ENCODE data around the gene SPATA31C2.
A peak's percentile ranks its signal among the peaks of the same experiment; 100 is the strongest.

Gene SPATA31C2

GRCh38 chr9:88092797-88093331 is 45.4 kb downstream of the SPATA31C2 start:
- Histone ChIP-seq H3K4me3 (IDR thresholded peaks at IDR 0.05; ENCODE audit: insufficient read depth, low read depth, low read length) (no peak overlapping the region), H3K27me3 (ENCODE audit: insufficient read depth, low read depth) (no peaks in the 10 kb centered on the region), H2AFZ (ENCODE audit: low read depth) (peak overlapping the region; percentile 10; the same call in 1 of the 2 replicates), H3K27ac (no peak overlapping the region), H3K9ac (no peak overlapping the region; the same call in 1 of the 2 replicates), H3K4me2 (no peak overlapping the region), H3K79me2 (ENCODE audit: insufficient read depth, low read depth) (no peaks in the 10 kb centered on the region), H3K36me3 (ENCODE audit: insufficient read depth) (no peaks in the 10 kb centered on the region), H4K20me1 (ENCODE audit: insufficient read depth) (no peaks in the 10 kb centered on the region), H3K4me1 (ENCODE audit: low read depth, poor library complexity, severe bottlenecking) (no peaks in the 10 kb centered on the region)
- TF ChIP-seq CTCF (conservative IDR thresholded peaks at IDR 0.05; ENCODE audit: low read depth, low read length): no peak

- no peak overlapping the region for H3K4me3 ChIP-seq (IDR thresholded peaks at IDR 0.05; ENCODE audit: insufficient read depth, low read depth, low read length)
- no peaks in the 10 kb centered on the region for H3K27me3 ChIP-seq (ENCODE audit: insufficient read depth, low read depth)
- no peaks in the 10 kb centered on the region for H3K4me1 ChIP-seq (ENCODE audit: low read depth, poor library complexity, severe bottlenecking)
- H3K4me2 ChIP-seq: no peak overlapping the region
- TF ChIP-seq CTCF (conservative IDR thresholded peaks at IDR 0.05; ENCODE audit: low read depth, low read length): no peak
- H3K27ac ChIP-seq: no peak overlapping the region
- no peaks in the 10 kb centered on the region for H4K20me1 ChIP-seq (ENCODE audit: insufficient read depth)
- H3K36me3 ChIP-seq (ENCODE audit: insufficient read depth): no peaks in the 10 kb centered on the region
- no peak overlapping the region for H2AFZ ChIP-seq (ENCODE audit: low read depth)
- H3K79me2 ChIP-seq (ENCODE audit: insufficient read depth, low read depth): no peaks in the 10 kb centered on the region
- no peak overlapping the region for H3K9ac ChIP-seq
Observed at GRCh38 chr9:88090151-88090581, 48.1 kb downstream of the SPATA31C2 start.

GRCh38 chr9:88087906-88088305 is 50.4 kb downstream of the SPATA31C2 start:
- Histone ChIP-seq H3K27me3 (ENCODE audit: insufficient read depth, low read depth) (no peaks in the 10 kb centered on the region), H3K27ac (no peak overlapping the region), H3K9ac (no peak overlapping the region), H3K36me3 (ENCODE audit: insufficient read depth) (no peaks in the 10 kb centered on the region), H3K4me1 (ENCODE audit: low read depth, poor library complexity, severe bottlenecking) (no peaks in the 10 kb centered on the region), H3K79me2 (ENCODE audit: insufficient read depth, low read depth) (no peaks in the 10 kb centered on the region), H2AFZ (ENCODE audit: low read depth) (no peak overlapping the region), H3K4me2 (no peak overlapping the region), H4K20me1 (ENCODE audit: insufficient read depth) (no peaks in the 10 kb centered on the region), H3K4me3 (IDR thresholded peaks at IDR 0.05; ENCODE audit: insufficient read depth, low read depth, low read length) (no peak overlapping the region)
- TF ChIP-seq CTCF (conservative IDR thresholded peaks at IDR 0.05; ENCODE audit: low read depth, low read length): no peak

GRCh38 chr9:88085476-88085875 is 52.8 kb downstream of the SPATA31C2 start:
- Histone ChIP-seq H3K79me2 (ENCODE audit: insufficient read depth, low read depth) (no peaks in the 10 kb centered on the region), H2AFZ (ENCODE audit: low read depth) (no peak overlapping the region), H3K4me2 (no peak overlapping the region), H3K36me3 (ENCODE audit: insufficient read depth) (no peaks in the 10 kb centered on the region), H3K4me3 (IDR thresholded peaks at IDR 0.05; ENCODE audit: insufficient read depth, low read depth, low read length) (no peak overlapping the region), H3K27ac (no peak overlapping the region), H3K9ac (no peak overlapping the region), H4K20me1 (ENCODE audit: insufficient read depth) (no peaks in the 10 kb centered on the region), H3K27me3 (ENCODE audit: insufficient read depth, low read depth) (no peaks in the 10 kb centered on the region), H3K4me1 (ENCODE audit: low read depth, poor library complexity, severe bottlenecking) (no peaks in the 10 kb centered on the region)
- TF ChIP-seq CTCF (conservative IDR thresholded peaks at IDR 0.05; ENCODE audit: low read depth, low read length): no peak

Measured in KMS-11 (cell line).